Retina (tissue), 1 donor: ENCODE results near the gene HIP1R.
A peak's percentile ranks its signal among the peaks of the same experiment; 100 is the strongest.
"Not testable (repeated sequence)": the region's sequence is repeated elsewhere in the genome, so short reads cannot be mapped to it uniquely, and the experiment has no call there.

ENCODE experiments used
- DNase-seq: peaks from one replicate; pipeline ENCODE4 v3.0.0-alpha.2; 2016

Gene HIP1R

DNA sequence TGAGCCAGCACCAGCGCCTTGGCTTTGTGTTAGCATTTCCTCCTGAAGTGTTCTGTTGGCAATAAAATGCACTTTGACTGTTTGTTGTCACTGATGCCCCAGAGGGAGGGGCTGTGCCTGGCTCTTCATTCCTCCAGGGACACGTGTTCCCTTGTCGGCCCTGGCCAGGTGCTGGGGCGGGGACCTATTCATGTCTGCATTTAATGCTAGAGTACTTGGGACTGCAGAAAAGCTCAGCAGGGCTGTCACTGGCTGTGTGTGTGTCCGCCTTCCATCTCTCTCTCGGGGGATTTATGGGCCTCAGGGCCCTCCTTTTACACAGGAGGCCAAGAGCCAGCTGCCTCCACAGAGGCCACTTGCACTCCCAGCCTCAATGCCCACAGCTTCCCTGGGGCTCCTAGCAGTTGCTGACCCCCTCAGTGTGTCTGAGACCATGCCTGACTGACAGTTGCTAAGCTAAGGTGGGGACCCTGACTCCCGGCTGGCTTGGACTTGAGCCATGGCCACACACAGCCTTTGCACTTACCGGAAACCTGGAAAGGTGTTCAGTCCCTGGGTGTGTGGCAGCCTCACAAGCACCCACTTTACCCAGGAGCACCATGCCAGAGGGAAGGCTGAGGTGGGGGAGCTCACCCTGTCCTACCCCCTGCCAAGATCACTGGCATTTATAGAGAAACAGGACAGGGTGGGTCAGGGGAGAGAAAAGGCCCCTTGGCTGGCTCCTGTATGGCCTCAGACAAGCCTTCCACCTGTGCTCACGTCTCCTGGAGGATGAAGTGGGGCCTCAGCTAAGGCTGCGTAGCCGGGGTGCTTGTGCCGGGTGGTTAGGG, 27.8 kb downstream of the HIP1R start:
- no peak for DNase-seq

DNA sequence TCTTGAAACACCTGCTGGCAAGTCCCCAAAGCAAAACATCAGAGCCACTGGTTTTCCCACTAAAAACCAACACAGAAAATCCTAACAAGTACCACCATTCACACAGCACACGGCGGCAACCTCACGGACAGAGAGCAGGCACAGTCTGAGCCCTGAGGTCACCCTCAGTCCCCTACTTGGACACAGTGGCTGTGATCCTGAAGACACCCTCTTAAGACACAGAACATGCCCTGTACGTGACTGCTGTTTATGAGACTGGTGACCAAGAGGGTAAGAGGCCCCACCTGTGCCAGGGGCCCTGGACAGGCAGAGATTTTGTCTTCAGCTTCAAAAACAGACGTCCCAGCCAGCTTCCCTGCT, 29.6 kb downstream of the HIP1R start:
- DNase-seq: no peak

DNA sequence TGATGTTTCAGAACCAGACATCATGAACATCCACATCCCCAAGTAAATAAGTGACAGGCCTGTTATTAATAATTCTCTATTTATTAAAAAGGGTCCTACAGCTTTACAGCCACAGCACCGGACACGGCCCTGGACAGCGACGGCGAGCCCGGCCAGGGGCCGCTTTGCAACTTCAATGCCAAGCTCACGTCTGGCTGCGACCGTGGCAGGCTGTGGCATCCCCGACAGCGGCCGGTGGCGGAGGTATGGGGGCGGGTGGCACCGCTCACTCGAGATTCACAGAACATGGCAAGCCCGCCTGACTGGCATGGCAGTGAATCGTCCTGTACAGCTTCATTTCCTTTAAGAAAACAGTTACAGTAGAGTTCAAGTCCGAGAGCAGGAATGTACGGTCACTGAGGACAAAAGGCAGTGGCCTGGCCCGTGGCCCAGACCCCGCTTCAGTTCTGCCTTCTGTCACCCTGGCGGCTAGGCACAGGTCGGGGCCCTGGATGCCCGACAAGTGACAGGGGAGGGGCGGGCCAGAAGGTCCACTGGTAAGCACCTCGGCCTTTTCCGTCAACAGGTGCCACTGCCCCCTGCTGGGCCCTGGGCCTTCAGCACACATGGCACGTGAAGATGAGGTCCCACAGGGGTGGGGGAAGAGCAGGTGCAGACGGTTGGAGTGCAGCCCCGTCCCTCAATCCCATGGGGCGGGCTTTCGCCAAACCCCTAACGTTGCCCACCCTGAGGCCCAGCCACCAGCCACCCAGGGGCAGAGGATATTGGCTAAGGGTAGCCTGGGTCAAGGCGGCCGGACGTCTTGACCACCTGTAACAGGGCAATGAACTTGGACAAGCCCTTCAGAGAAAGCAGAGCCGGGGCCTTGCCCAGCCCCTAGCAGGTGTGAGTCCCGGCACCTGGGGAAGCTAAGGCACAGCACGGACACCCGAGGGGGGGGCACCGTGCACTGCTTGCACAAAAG, 30.3 kb downstream of the HIP1R start:
- no peak for DNase-seq

DNA sequence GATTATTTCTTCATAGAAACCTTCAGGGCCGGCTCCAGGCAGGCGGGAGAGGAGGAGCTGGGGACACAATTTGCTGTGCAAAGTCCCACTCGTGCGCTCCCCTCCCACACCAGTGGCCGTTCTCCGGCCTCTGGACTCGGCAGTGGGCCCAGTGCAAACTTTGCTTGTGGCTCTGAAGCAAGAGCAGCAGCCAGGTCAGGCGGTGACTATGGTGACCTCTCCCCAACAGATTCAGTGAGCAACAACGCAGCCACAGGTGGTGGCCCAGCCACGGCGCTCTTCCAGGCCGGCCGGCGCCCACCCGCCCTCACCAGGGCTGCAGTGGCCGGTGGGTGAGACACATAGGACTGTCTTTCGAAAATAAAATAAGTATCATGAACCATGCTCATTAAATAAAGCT, 31.1 kb downstream of the HIP1R start:
- no peak for DNase-seq

DNA sequence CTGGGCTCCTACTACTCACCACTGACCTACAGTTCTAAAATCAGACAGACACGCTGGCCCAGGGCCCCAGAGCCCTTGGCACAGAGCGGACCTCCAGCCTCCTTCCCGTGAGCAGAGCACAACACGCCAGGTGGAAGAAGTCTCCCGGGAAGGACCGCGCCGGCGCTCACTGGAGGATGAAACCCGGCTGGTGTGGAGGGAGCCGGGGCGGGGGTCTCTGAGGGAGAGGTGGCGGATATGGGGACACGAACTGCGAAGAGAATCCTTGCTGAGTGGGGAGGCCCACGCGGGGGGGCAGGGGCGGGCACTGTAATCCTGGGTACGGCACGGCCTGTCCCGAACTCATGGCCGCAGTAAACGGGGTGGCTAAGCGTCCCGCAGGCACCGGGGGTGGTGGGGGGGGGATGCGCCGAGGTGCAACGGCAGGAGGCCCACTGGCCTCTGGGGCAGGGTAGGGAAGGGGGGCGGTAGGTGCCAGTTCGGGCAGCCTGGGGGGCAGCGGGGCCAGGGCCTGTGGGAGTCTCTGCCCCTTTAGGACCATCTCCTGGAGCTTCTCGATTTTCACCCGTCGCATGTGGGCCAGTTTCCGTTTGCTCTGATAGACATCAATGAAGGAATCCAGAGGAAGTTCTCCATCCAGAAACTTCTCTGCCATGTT, 31.8 kb downstream of the HIP1R start:
- no peak for DNase-seq

DNA sequence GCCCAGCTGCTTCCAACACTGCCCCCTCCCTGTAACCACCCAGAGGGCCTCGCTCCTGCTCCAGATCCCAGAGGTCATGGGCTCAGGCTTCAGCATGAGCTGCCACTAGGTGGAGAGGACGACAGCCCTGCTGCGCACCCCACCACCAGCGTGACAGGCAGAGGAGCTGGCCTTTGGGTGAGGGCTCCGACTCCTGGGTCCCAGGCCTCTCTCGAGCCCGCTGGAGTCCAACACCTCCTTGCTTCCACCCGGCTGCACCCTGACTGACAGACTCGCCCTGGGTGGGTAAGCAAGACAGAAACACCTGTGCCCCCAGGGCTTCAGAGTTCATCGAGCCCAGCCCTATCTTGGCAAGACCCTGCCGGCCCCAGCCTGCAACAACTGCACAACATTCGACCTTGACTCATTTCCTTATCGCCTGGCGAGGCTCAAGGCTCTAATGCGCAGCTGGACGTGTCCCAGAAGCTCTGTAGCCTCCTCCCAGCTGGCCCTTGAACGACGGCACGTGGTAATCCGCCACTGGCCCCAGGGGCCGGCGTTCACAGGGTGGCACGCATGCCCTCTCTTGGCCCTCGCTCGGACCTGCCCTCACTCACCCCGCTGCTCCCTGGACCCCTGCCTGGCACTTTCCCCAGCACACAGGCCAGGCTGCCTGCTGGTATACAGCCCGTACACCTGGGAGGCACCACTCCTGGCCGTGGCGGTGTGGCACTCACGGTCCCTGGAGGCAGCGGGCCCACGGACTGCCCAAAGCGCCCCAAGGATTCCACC, 32.6 kb downstream of the HIP1R start:
- no peak for DNase-seq

DNA sequence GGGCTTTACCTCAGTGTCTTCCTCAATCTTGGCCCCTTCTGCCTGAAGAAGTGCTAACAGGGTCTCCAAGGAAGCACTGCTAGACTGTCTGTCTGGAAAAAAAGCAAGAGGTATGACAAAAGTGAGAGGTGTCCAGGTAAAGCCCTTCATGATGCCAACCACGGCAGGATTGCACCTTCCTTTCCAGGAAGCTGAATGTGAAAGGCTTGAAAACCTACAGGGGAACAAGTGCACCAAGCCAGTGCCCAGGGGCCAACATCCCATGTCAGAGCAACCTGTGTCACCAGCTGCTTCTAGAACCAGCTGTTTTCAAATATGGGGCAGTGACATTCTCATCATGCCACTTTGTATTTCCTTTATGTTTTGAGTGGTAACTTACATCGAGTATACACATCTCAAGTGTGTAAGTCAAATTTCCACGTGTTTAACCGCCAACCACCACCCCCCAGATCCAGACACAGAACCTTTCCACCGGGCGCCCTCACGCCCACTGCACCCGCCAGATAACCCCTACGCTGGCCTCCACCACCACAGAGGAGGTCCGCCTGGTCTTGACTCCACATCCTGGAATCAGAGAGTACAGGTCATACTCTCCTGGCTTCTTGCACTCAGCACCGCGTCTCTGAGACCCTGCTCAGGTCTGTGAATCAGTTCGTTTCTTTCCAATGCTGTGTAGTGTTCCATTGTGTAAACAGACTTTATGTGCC, 33.4 kb downstream of the HIP1R start:
- no peak for DNase-seq

DNA sequence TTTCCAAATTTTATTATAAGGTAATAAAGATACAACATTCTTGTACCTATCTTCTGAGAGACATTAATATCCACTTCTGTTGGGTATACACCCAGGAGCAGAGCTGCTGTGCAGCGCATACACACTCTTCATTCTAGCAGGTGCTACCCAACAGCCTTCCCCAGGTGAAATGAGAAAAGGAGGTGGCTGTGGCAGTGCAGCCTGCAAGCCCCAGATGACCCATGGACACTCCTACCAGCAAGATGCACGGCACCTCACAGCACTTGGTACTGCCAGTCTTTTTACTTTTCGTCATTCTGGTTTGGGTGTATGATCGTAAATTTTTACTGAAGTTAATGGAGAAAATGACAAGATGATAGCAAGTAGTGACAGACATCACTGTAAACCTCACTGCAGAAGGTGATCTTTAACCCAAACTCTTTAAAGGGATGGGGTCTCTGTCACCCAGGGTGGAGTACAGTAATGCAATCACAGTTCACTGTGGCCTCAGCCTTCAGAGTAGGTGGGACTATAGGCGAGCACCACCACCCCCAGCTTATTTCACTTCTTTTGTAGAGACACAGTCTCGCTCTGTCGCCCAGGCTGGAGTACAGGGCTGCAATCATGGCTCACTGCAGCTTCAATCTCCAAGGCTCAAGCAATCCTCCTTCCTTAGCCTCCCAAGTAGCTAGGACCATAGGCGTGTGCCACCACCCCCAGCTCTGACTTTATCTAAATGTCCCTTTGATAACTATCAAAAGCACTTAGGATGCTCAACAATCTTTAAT, 34.1 kb downstream of the HIP1R start:
- DNase-seq: no peak

DNA sequence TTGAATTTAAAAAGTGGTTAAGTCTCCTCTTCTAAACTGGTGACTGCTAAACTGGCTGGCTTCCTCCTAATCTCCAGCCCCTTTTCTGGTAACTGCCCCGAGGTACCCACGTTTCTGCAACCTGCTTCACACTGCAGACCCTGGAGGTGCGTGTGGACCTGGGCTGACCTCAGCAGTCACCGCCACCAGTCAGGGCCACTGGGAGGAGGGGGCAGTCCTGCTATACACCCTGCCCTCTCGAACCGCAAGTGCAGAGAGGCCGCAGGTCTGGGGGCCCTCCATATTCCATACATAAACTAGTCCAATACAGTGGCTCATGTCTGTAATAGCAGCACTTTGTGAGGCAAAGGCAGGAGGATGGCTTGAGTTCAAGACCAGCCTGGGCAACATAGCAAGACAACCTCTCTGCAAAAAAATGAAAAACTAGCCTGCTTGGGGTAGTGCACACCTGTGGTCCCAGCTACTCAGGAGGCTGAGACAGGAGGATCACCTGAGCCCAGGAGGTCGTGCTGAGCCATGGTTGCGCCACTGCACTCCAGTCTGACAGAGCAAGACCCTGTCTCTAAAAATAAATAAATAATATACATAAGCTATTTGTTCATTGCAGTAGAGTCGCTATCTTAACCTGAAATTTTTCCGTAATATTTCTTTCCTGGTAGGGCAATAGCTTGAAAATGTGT, 35.0 kb downstream of the HIP1R start:
- no peak for DNase-seq

DNA sequence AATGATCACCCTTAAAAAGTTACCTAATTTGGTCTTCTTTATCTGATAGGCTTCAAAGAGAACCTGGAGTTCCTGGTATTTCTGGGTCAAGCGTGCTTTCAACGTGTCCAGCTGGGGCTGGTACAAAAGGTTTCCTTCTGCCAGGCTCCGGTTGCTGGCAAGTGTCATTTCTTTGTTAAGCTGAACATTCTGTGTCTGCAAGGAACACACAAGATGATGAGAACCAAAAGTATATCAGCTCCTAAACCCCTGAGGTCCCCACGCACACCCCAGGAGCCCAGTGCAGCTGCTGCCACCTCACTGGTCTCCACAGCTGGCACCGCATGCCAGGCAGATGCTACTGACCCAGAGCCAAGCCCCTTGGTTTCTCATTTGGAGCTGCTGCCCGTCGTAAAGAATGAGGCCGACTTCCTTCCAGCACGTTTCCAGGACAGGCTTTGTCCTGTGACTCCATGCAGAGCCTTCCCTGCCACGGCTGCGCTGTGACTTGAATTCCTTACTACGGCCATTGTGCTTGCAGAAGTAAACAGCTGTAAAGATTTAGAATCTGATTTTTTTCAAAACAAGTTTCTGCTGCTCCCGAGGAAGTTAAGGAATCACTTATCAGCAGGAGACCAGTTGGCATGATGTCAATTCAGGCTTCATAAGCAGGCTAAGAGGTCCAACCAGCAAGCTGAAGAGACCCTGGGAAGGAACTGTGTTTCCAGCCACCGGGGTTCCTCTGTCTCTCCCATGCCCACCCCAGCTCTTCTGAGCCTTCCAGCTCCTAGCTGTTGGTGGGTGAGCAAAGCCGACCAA, 35.8 kb downstream of the HIP1R start:
- DNase-seq: peak; percentile 78

DNA sequence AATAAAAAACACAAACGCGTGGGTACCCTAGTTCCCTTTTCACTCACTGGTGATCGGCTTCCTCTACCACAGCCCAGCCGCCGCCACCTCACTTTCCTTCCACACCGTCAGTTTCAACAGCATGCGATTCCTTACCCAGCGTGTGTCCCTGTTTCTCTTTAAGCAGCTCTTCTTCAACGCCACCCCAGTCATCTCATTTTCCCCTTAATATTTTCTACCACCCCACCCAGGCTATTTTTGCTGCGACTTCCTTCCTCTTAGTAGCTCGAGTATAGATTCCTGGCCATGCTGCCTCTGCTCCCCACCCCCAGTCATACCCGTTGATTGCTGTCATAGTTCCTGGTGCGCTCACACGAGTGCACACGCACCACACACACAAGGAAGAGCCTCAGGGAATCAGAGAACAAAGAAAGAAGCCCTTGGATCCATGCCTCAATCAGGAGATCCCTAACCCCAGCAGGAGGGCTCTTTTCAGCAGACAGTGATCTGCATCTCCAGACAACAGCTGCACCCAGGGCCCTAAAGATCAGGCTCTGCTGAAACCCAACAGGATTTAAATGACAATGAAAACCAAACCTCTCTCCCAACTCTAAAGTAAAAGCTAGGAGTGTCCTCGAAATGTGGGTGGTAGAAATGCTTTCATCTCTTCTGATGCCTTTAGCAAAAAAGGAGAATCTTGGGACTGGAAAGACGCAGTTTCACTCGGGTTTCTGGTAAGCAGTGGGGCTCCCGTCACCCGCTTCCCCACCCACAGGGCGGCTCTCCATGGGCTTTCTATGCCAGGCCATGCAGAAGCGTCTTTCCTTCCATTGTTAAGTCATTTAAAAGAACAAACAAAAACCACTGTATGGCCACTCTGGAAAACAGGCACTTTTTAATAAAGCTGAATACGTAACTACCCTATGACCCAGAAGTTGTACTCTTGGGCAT, 36.9 kb downstream of the HIP1R start:
- DNase-seq: peak; percentile 89

DNA sequence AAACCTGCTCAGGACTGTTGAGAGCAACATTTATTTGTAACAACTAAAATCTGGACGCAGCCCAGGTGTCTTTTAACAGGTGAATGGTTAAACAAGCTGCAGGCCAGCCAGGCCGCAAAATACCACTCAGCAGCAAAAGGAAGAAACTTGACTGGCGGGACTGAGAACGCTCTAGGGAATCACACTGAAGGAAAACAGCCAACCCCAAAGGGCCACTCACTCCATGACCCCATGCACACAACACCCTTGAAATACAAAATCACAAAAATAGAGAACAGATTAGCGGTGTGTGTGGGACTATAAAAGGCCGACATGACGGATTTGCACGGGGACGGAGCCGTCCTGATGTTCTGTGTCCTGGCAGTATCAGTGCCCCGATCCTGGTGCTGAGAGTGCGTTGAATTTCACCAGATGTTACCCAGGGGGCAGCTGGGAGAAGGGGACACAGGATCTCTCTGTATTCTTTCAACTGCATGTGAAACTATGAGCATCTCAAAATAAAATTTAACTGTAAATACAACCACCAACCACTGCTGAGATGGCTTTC, 37.6 kb downstream of the HIP1R start:
- DNase-seq: no peak

DNA sequence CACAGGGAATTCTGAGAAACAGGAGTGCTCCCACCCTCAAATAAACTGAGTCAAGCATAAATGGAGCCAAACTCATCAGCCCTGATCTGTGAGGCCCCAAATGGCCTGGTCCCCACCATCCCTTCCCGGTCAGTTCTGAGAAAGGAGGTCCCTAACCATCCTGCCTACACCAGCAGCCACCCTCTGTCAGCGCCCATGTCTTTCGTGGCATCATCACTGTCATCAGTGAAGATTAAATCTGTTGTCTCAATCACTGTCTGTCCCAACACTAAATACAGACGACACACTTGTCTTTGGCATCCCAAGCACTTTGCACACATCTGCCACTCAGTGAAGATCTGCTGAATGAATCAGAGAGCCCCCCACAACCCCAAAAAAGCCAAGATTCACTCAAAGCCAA, 38.3 kb downstream of the HIP1R start:
- no peak for DNase-seq

DNA sequence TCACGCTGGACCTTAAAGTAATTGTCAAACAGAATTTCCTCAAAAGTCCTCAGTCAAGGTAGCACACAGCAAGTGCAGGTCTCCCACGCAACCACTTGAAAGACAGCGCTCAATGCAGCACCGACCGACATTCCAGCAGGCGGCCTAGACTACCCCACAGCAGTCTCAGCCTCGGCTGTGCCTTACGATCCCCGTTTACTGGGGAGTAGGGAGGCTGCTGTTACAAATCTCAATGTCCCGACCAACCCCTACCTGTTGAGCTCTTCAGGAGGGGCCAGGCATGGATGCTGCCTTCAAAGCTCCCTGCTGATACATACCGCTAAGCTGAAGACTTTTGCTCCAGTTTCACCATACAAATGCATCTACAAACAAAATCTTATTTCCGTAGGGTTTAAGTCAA, 38.8 kb downstream of the HIP1R start:
- no peak for DNase-seq

DNA sequence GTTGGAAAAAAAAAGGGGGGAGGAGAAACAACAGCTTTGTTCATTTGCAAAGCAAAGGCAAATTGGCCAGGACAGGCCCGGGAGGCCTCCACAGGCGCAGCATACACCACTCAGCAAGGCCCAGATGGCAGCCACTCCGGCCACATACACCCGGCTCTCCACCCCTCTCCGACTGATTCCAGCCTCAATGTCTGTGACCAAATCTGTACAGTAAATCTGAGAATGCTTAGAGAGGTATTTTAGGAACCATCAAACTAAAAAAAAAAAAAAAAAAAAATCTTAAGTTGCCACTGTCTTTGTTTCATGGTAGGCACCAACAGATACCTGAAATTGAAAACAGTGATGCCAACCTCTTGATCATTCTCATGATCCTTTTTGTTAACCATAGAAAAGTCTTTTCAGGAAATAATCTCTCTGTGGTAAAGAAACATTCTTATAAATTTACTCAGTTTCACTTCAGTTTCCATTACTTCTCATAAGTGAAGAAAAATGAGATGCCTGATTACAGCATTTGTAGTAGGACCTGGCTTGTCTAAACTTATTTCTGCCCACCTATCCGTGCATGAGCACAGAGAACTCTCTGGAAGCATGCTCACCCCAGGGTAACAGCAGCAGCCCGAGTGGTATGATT, 40.4 kb downstream of the HIP1R start:
- DNase-seq: no peak

DNA sequence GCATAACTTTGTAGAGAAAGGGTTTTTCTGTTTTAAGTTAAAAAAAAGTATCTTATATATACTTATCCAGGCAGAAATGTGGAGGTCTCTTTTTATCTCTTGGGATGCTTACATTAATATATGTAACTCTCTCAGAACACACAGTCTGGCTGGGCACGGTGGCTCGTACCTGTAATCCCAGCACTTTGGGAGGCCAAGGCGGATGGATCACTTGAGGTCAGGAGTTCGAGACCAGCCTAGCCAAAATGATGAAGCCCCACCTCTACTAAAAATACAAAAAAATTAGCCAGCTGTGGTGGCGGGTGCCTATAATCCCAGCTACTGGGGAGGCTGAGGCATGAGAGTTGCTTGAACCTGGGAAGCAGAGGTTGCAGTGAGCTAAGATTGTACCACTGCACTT, 41.0 kb downstream of the HIP1R start:
- not testable (repeated sequence) for DNase-seq

DNA sequence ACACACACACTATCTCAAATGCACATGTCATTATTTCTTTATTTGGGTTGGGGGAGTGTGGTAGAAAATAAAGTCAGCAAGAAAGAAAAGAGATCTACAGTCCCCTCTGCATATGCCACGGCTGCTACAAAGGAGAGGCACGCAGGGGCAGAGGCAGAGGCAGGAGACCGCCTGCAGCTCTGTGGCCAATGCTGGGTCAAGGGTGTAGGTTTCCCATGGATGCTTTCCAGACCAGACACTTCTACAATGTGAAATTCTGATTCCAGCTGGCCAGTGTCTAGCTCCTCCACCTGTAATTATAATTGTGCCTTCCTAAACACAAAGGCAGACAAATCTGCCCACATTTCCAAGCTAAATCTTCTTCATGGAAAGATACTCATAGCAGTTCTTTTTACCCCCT, 41.5 kb downstream of the HIP1R start:
- DNase-seq: no peak
